GM21576 (cell line): ENCODE measurements around the gene CREM.
"Not testable (repeated sequence)": the region's sequence is repeated elsewhere in the genome, so short reads cannot be mapped to it uniquely, and the experiment has no call there.

Source experiments
- ATAC-seq: cut with Tn5 transposase; IDR thresholded peaks from one replicate; pipeline ENCODE4 v1.9.1; 2021; ENCODE audit warnings: mild to moderate bottlenecking, moderate library complexity; ENCODE audit not compliant: unreplicated experiment

Gene CREM

GRCh38 chr10:35192645-35193249 is 66.1 kb downstream of the CREM start:
- ATAC-seq: no peak

DNA sequence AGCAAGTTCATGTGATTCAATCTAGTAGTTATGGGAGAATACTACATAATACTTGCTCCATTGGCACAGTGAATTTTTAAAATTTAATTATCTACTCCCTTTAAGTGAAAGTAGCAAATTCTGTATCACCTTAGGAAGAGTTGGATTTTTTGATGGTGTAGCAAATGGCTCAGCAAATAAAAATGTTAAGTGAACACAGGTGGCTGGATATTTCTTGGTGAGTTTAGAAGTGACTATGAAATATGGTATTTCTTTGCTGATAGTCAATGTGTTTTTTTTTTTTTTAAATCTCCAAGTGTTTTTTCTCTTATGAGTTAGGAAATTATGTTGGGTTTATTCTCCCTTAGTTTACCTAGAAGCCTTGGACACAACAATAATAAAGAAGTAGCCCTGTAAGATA is 67.8 kb downstream of the CREM start:
- ATAC-seq: no peak

GRCh38 chr10:35194906-35195305 is 68.3 kb downstream of the CREM start:
- ATAC-seq: no peak

GRCh38 chr10:35195361-35196306 is 69.0 kb downstream of the CREM start:
- peak; percentile 95 for ATAC-seq

DNA sequence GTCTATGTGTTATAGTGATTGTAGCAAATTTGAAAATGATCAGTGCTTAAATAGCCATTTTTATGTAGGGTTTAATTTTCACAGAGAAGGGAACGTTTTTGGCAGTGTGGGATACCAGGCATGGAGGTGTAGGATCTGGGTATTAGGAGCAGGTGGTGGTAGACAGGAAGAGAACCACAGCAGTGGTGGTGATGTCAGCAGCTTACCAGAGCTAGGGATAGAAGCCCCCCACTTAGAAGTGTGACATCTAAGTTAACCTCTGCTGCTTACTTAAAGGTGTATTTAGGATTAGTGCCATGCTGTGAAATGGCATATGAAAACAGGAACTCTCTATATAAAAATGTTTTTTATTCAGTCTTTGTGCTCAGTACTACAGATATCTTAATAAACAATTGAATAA is 73.8 kb downstream of the CREM start:
- no peak for ATAC-seq

DNA sequence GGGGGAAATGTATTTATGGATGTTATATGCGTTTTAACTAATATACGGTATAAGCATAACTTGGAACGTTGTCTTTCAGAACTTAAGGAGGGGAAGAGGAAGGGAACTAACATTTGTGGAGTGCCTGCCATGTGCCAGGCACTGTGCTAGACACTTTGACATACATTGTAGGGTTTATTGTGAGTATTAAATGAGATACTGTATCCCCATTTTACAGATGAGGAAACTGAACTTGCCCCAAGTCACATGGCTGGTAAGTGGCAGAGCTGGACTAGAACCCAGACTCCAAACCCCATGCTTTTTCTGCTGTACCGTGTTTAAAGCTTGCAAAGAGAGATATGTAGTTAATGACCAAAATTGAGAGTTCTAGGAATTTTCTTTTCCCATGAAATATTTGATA is 74.6 kb downstream of the CREM start:
- no peak for ATAC-seq

DNA sequence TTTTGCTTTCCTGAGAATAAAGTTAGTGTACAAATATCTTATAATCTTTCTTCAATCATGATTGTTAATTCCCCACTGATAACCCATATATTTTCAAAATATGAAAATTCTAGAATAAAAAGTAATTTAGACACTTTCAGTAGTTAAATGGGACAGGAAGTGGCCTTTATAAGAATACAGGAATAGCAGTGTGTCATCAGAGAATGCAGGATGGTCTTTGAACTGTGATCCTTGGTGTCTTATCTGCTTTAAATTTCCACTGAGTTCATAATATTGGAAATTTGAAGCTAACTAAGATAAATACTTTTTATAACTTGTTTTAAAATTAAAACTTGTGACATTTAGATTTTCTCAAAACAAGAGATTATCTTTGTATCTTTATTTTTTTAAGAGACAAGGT is 75.4 kb downstream of the CREM start:
- ATAC-seq: no peak

DNA sequence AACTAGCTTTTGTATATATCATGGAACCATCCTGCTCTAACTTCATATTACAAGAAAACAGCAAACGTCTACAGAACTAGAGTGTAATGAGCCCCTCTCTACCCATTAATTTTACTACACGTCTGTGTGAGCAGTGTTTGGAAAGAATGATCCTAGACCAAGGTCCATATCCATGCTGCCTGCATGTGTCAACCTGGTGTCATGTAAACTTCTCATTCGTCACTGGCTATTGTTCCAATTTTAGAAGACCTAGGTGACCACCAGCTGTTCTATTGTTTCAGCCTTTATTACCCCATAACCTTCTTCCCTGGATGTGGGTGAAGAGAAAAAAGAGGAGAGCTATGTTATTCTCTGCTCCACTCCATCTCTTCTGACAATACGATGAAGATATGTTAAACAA is 77.1 kb downstream of the CREM start:
- no peak for ATAC-seq

DNA sequence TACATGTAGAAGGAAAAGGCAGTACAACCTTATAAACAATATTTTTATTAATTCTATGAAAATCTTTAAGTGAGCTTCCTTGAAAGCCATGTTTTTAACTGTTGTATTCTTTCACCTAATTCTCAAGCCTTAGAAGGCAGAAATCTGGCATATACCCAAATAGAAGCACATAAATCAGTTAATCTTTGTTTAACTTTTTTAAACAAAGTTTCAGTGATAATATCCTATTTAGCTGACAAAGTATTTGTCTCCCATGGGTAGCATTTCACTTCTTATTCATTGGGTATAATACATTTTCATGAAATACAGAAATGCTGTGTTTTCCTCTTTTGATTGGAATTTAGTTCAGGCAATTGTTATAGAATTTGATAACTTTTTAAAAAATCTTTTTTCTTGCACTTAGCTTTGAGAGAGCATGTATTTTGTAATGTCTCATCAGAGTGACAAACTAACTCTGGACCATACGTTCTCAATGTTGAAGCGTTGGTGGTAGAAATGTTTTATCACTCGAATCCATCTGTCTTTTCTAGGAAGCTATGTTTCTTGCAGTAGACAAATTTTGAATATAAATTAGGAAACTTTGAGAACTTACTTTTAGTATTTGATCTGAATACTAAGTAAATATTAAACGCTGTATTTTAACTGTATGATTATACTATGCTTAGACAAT is 78.1 kb downstream of the CREM start:
- ATAC-seq: no peak

GRCh38 chr10:35206274-35206673 is 79.6 kb downstream of the CREM start:
- ATAC-seq: no peak

DNA sequence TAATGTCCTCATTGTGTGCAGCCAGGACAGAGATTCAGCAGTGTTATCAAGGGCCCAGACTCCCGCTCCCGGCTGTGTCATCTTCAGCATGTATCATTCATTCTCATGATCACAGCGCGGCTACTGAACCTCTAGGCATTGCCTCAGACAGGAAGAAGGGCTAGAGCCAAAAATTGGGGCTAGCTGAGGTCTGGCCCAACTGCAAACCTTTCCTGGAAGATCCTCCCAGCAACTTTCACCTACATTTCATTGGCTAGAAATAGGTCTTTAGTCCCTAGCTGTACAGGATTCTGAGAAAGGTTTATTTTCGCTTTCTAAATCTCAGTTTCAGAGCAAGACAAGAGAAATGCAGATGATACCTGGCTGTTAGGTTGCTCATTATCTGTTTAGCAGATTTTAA is 81.9 kb downstream of the CREM start:
- ATAC-seq: peak; percentile 85

- ATAC-seq: peak; percentile 18
Observed at GRCh38 chr10:35208949-35209613, 82.4 kb downstream of the CREM start.

DNA sequence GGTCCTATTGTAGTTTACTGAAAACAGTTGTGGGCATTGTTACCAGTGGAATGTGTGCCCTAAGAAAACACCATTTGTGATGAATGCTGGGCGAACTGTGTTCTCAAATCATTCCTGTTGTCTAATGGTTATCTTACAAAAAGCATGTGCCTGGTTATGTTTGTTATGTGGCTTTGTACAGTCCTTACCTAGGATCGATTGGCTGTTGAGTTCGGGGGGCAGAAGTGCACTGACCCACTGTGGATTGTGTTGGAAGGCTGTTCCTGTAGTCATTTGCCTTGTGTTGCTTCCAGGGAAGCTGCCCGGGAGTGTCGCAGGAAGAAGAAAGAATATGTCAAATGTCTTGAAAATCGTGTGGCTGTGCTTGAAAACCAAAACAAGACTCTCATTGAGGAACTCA is 84.3 kb downstream of the CREM start:
- no peak for ATAC-seq

- no peak for ATAC-seq
Observed at GRCh38 chr10:35211390-35211789, 84.7 kb downstream of the CREM start.

DNA sequence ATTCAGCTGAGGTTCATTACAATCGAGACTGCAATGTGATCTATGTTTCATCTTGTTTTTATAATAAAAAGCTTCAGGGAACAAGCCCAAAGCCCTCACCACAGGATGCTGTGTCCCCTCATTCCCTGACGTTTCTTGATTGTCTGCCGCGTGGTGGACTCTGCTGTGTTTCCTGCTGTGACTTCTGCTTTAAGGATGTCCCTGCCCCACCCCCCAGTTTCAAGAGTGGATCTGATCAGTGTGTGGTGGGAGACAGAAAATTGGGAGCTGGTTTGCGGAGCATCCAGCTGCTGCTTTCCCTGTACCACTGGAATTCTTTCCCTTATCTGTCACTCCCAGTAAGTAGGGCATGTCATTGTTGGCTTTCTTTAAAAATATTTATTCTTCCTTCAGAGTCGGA is 86.2 kb downstream of the CREM start:
- ATAC-seq: no peak

GRCh38 chr10:35213699-35214098 is 87.1 kb downstream of the CREM start:
- ATAC-seq: no peak

DNA sequence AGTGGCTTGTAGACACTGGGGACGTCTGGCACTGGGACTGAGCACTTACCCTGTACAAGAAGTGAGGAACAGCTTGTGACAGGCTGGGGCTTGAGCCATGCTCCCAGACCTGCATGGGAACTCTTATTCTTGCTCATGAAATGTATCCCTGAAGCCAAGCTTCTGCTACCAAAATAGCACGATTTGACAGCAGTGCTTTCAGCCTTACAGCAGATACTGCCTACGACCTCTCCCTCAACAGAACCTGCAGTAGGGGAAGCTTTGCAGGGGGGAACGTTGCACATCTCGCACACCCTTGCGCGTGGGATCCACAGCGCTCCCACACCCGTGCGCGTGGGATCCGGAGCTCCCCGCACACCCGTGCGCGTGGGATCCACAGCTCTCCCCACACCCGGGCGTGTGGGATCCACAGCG is 88.0 kb downstream of the CREM start:
- no peak for ATAC-seq

DNA sequence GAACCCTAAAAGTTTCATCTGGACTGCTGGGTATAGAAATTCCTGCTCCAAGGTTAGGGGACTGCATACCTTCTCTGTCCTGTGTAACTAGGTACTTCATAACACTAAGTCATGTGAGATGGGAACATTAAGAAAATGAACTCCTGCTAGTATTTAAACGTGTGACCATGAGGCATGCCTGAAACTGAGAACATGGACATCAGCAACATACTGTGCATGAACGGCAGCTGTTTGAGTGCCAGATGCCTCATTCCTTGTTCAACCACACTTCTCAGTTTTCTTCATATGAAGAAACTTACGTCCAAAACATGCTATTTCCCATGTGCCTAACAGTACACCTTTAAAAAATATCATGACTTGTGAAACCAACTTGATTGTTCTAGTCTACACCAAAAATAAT is 88.5 kb downstream of the CREM start:
- ATAC-seq: no peak

DNA sequence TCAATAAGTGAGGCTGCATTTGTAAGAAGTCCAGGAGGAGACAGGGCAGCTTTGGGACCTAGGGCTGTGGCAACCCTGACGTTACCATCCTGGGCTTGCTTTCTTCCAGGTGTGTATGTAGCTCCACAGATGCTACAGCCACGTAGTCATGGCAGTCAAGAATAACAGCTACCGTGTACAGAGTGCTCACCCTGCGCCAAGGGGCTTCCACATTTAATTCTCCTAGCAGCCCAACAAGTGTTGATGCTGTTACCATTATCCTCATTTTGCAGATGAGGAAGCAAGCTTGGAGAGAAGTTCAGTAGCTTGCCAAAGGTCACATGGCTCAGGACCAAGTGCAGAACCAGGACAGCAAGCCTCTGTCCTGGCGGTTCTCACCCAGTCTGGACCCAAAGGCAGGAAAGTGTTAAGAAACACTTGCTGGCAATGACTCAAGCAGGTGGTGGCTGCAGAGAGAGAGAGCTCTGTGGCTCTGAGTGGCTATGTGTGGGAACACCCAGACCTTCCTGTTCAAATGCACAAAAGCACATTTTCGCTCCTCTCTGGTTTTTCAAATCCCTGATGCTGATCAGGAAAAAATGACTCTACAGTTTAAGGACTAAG is 89.8 kb downstream of the CREM start:
- no peak for ATAC-seq

- ATAC-seq: not testable (repeated sequence)
Observed at GRCh38 chr10:35216956-35217355, 90.3 kb downstream of the CREM start.

GRCh38 chr10:35217455-35217854 is 90.8 kb downstream of the CREM start:
- ATAC-seq: no peak
